ENCODE data around the gene POLL. TPM values are rescaled to one million over a fixed set of nuclear protein-coding genes. Genes with fewer than 3 reads are reported as not detected.

The POLL gene
- polyA plus RNA-seq, 2 of the 4 experiments (the other 2 are of a cell fraction), result 13.3 to 16.7 TPM

DNA sequence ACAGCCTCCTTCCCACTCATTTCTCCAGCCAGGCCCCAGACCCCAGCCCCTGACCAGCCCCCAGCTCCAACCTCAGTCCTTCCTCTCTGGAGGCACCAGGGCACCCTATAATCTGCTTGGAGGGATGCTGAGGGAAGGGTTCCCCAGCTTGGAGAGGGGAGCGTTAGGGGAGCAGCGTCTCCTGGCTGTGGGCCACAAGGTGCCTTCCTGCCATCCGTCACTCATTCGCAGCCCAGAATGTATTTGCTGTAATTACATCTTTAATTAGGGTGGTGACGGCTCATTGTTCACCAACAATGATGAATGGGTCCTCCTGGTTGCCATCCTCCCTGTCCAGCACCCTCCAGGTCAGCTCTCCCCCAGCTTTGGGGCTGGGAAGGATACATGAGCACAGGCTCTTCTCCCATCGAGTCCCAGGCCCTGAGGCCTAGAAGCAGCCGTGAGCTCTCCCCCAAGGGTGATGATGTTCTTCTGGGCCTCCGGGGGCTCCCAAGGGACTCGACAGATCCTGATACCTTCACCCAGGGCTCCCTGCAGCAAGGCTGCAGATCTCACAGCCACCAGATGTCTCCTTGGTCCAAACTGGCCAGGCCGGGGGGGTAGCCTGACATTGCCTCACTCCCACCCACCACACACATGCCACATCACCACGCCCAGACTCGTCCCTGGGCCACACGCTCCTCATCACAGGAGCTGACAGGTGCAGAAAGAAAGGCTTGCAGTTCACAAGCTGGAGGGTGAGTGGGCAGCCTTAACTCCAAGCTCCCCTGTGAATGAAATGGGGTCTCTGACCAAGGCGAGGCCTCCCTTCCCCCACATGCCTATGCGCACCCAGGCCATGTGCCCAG lies 26.8 kb downstream of the POLL start:
- POLR2A ChIA-PET, result no interaction called here
- no peak for ATAC-seq

DNA sequence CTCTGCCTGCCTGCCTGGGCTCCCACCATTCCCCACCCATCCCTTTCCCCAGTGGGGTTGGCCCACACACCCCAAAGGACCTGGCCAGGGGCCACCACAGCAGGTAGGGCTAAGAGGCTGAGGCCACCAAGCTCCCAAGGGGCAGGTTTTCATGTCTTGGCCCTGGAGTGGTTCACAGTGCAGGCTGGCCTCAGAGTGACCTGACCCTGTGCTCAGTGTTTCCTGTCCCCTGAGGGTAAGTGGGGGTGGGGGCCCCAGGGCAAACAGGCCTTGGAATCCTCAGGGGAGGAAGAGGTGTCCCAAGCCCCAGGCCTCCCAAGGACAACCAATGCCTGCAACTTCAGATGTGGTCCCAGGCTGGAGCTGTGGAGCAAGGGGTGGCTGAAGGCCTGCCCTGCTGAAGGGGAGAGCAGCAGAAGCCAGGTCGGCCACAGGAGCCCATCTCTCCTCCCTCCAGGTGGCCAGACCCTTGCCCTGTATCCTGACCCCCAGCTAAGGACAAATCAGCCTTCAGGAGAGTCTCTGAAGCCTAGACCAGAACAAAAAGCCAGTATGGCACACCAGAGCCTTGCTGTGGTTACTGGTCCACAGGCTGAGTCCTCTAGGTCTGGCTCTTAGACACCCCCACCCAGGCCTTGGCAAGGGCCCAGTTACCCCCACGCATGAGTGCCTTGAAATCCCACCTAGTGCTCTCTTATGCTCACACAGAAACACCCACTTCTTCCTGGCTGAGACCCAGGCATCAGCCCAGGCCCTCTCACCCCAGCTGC lies 27.6 kb downstream of the POLL start:
- Histone ChIP-seq H3K4me3 (no peak overlapping the region), H3K27ac (no peak overlapping the region), H3K4me1 (peaks cover 5% of the 10 kb centered on the region; the same call in 1 of the 3 replicates), H3K4me2 (no peak overlapping the region), H3K9me3 (no peaks in the 10 kb centered on the region)
- DNase-seq (ENCODE audit: low read depth in 1 of 2, low spot score in 1 of 2) (no peak), ATAC-seq (no peak; a peak in 1 of 6 replicates), FAIRE-seq (no peak)
- POLR2A ChIA-PET, result no interaction called here
- CTCF ChIA-PET, result interaction anchor here (0.7 to 2.5 kb wide), 7 partner anchors 9 to 347 kb away, joined by 3 to 13 read pairs (median 4); no protein-coding TSS in a partner anchor
- TF ChIP-seq MAFK (IDR thresholded peaks at IDR 0.05; ENCODE audit: partially characterized antibody), result no peak
- TF ChIP-seq POLR2AphosphoS2 (conservative IDR thresholded peaks at IDR 0.05; ENCODE audit: low read length), result no peak
- no peak for TF ChIP-seq FOXS1 (CRISPR knock-in tag; IDR thresholded peaks at IDR 0.05)
- no peak for TF ChIP-seq GATA3 (IDR thresholded peaks at IDR 0.05; ENCODE audit: borderline replicate concordance)
- TF ChIP-seq, protein P1, sequence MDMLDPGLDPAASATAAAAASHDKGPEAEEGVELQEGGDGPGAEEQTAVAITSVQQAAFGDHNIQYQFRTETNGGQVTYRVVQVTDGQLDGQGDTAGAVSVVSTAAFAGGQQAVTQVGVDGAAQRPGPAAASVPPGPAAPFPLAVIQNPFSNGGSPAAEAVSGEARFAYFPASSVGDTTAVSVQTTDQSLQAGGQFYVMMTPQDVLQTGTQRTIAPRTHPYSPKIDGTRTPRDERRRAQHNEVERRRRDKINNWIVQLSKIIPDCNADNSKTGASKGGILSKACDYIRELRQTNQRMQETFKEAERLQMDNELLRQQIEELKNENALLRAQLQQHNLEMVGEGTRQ (IDR thresholded peaks at IDR 0.05), result no peak
- no peak for TF ChIP-seq EHMT2 (IDR thresholded peaks at IDR 0.05; ENCODE audit: low read depth)
- no peak for TF ChIP-seq TP53 (CRISPR knock-in tag; IDR thresholded peaks at IDR 0.05)
- TF ChIP-seq, protein P2, sequence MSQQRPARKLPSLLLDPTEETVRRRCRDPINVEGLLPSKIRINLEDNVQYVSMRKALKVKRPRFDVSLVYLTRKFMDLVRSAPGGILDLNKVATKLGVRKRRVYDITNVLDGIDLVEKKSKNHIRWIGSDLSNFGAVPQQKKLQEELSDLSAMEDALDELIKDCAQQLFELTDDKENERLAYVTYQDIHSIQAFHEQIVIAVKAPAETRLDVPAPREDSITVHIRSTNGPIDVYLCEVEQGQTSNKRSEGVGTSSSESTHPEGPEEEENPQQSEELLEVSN (IDR thresholded peaks at IDR 0.05; ENCODE audit: borderline replicate concordance, low read depth), result no peak
- TF ChIP-seq EP300 (IDR thresholded peaks at IDR 0.05), result no peak
- TF ChIP-seq, protein P3, sequence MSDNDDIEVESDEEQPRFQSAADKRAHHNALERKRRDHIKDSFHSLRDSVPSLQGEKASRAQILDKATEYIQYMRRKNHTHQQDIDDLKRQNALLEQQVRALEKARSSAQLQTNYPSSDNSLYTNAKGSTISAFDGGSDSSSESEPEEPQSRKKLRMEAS (IDR thresholded peaks at IDR 0.05), result no peak
- no peak for TF ChIP-seq NR3C1 (IDR thresholded peaks at IDR 0.05)
- TF ChIP-seq KDM1A (IDR thresholded peaks at IDR 0.05; ENCODE audit: low read depth), result no peak
- no peak for TF ChIP-seq RAD21 (conservative IDR thresholded peaks at IDR 0.05 in 1 of 2, IDR thresholded peaks at IDR 0.05 in 1 of 2)
- TF ChIP-seq RARB (CRISPR knock-in tag; IDR thresholded peaks at IDR 0.05), result no peak
- no peak for TF ChIP-seq POLR2A (IDR thresholded peaks at IDR 0.05; ENCODE audit: low read length)
- TF ChIP-seq, protein P4, sequence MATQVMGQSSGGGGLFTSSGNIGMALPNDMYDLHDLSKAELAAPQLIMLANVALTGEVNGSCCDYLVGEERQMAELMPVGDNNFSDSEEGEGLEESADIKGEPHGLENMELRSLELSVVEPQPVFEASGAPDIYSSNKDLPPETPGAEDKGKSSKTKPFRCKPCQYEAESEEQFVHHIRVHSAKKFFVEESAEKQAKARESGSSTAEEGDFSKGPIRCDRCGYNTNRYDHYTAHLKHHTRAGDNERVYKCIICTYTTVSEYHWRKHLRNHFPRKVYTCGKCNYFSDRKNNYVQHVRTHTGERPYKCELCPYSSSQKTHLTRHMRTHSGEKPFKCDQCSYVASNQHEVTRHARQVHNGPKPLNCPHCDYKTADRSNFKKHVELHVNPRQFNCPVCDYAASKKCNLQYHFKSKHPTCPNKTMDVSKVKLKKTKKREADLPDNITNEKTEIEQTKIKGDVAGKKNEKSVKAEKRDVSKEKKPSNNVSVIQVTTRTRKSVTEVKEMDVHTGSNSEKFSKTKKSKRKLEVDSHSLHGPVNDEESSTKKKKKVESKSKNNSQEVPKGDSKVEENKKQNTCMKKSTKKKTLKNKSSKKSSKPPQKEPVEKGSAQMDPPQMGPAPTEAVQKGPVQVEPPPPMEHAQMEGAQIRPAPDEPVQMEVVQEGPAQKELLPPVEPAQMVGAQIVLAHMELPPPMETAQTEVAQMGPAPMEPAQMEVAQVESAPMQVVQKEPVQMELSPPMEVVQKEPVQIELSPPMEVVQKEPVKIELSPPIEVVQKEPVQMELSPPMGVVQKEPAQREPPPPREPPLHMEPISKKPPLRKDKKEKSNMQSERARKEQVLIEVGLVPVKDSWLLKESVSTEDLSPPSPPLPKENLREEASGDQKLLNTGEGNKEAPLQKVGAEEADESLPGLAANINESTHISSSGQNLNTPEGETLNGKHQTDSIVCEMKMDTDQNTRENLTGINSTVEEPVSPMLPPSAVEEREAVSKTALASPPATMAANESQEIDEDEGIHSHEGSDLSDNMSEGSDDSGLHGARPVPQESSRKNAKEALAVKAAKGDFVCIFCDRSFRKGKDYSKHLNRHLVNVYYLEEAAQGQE (IDR thresholded peaks at IDR 0.05), result no peak
- no peak for TF ChIP-seq EHF (CRISPR knock-in tag; IDR thresholded peaks at IDR 0.05)
- TF ChIP-seq PBX3 (IDR thresholded peaks at IDR 0.05), result no peak
- TF ChIP-seq JUN (IDR thresholded peaks at IDR 0.05), result no peak
- 55% methylated on average over 2 of the region's 2 CpGs for WGBS (ENCODE audit: missing lambda C conversion rate)

More for the DNA sequence above, 26.8 kb downstream of the POLL start:
- Histone ChIP-seq H3K4me2 (no peak overlapping the region), H3K9me3 (no peaks in the 10 kb centered on the region), H3K4me1 (peaks cover 5% of the 10 kb centered on the region; the same call in 1 of the 3 replicates), H3K4me3 (no peak overlapping the region), H3K27ac (no peak overlapping the region)
- CTCF ChIA-PET, result interaction anchor here (0.8 to 2.5 kb wide), 9 partner anchors 8 to 347 kb away, joined by 3 to 13 read pairs (median 4); no protein-coding TSS in a partner anchor
- WGBS (ENCODE audit: missing lambda C conversion rate), result 82% methylated on average over 13 of the region's 15 CpGs
- DNase-seq (ENCODE audit: low read depth in 1 of 2, low spot score in 1 of 2) (no peak), FAIRE-seq (no peak)
- TF ChIP-seq JUNB (IDR thresholded peaks at IDR 0.05) (no peak), CHD2 (IDR thresholded peaks at IDR 0.05; ENCODE audit: low read length, partially characterized antibody) (no peak), KDM1A (IDR thresholded peaks at IDR 0.05; ENCODE audit: low read depth) (no peak), ZSCAN20 (CRISPR knock-in tag; IDR thresholded peaks at IDR 0.05) (no peak), MAFK (IDR thresholded peaks at IDR 0.05; ENCODE audit: partially characterized antibody) (no peak), HEYL (CRISPR knock-in tag; IDR thresholded peaks at IDR 0.05) (no peak)
- TF ChIP-seq, protein P3 (IDR thresholded peaks at IDR 0.05), result no peak
